ENCODE measurements around the gene SMAD5.
A peak's percentile ranks its signal among the peaks of the same experiment; 100 is the strongest.

The SMAD5 gene

DNA sequence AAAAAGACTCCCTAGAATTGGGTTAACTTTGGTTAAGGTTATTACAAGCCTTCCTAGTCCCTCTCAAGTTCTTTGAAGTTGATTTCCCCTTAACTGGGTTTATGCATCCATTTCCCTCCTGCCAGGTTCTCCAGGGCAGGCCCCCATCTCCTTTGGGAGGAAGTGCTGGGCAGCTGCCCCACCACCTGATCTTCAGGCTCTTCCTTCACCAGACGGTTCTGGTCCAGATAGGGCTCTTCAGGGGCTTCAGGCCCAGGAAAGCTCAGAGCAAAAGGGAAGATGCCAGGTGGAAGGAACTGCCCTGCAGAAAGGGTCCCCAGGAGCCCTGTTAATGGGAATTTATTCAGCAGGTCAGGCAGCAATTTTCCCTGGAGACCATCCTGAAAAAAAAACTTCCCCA, 58.3 kb downstream of the SMAD5 start:
- Histone ChIP-seq H3K27ac (no peak overlapping the region), H3K4me3 (ENCODE audit: low read depth, low read length) (no peak overlapping the region), H3K27me3 (ENCODE audit: insufficient read depth, low read depth, severe bottlenecking) (peaks cover 15% of the 10 kb centered on the region), H3K9me3 (ENCODE audit: severe bottlenecking) (no peaks in the 10 kb centered on the region), H3K36me3 (no peaks in the 10 kb centered on the region)
- TF ChIP-seq, protein P1, sequence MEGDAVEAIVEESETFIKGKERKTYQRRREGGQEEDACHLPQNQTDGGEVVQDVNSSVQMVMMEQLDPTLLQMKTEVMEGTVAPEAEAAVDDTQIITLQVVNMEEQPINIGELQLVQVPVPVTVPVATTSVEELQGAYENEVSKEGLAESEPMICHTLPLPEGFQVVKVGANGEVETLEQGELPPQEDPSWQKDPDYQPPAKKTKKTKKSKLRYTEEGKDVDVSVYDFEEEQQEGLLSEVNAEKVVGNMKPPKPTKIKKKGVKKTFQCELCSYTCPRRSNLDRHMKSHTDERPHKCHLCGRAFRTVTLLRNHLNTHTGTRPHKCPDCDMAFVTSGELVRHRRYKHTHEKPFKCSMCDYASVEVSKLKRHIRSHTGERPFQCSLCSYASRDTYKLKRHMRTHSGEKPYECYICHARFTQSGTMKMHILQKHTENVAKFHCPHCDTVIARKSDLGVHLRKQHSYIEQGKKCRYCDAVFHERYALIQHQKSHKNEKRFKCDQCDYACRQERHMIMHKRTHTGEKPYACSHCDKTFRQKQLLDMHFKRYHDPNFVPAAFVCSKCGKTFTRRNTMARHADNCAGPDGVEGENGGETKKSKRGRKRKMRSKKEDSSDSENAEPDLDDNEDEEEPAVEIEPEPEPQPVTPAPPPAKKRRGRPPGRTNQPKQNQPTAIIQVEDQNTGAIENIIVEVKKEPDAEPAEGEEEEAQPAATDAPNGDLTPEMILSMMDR (IDR thresholded peaks at IDR 0.05; ENCODE audit: low read depth, low read length): no peak
- no peak for DNase-seq

DNA sequence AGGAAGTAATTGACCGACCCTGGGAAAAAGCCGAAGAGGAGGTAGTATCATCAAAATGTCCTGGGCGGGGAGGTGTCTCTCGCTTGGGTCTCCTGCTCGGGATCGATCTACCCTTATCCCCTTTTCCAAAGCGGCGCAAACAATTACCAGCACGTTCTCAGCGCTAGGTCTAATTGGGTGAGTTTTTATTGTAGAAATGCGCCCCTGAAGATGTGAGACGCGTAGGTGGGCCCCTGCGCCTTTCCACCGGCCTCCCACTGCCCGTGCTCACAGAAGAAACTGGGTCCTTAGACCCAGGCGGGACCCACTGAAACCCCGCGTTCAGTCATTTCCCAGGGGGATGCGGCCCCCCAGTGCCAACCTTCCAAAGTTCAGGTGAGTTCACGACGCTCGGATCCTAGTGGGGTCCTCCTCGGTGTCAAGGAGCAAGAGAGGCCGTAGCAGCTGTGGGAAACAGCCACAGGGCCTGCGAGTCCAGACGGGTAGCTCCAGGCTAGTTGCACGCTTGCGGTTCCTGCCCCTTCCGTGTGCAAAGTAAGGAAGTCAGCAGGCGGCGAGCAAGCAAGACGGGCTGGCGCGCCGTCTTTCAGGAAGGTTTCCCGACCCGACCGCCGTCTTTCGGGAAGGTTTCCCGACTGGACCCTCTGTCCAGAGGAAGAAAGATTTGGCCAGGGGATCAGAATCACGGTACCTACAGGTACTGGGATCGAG, 58.8 kb downstream of the SMAD5 start:
- TF ChIP-seq, protein P1 (IDR thresholded peaks at IDR 0.05; ENCODE audit: low read depth, low read length): no peak
- Histone ChIP-seq H3K27ac (no peak overlapping the region), H3K9me3 (ENCODE audit: severe bottlenecking) (no peaks in the 10 kb centered on the region), H3K36me3 (no peaks in the 10 kb centered on the region), H3K27me3 (ENCODE audit: insufficient read depth, low read depth, severe bottlenecking) (peaks cover 15% of the 10 kb centered on the region), H3K4me3 (ENCODE audit: low read depth, low read length) (peak overlapping the region; percentile 58)
- DNase-seq: peak; percentile 32

DNA sequence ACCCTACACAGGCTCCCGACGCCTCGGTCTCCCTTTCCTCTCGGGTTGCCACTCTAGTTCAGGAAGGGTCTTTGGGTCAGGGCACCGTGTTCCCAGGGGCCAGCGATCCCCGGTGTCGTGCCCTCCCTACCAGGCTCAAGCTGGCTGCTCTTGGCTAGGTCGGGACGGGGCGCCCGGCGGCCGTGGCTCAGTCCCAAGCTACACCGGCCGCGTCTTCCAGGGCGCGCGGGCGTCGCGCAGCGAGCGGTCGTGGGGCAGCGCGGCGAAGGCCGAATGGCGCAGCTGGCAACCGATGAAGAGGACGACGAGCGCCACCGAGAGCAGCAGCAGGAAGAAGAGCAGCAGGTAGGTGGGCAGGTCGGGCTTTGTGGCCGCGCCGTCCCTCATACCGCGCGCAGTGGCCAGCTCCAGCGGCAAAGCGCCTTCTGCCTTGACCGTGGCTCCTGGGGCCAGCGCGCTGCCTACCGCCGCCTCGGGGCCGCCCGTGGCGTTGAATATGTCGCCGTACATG, 59.4 kb downstream of the SMAD5 start:
- peak overlapping the region; percentile 58 for H3K4me3 ChIP-seq (ENCODE audit: low read depth, low read length)
- H3K27me3 ChIP-seq (ENCODE audit: insufficient read depth, low read depth, severe bottlenecking): peaks cover 15% of the 10 kb centered on the region
- H3K27ac ChIP-seq: no peak overlapping the region
- H3K9me3 ChIP-seq (ENCODE audit: severe bottlenecking): no peaks in the 10 kb centered on the region
- TF ChIP-seq, protein P1 (IDR thresholded peaks at IDR 0.05; ENCODE audit: low read depth, low read length): no peak
- peak; percentile 32 for DNase-seq
- H3K36me3 ChIP-seq: no peaks in the 10 kb centered on the region

DNA sequence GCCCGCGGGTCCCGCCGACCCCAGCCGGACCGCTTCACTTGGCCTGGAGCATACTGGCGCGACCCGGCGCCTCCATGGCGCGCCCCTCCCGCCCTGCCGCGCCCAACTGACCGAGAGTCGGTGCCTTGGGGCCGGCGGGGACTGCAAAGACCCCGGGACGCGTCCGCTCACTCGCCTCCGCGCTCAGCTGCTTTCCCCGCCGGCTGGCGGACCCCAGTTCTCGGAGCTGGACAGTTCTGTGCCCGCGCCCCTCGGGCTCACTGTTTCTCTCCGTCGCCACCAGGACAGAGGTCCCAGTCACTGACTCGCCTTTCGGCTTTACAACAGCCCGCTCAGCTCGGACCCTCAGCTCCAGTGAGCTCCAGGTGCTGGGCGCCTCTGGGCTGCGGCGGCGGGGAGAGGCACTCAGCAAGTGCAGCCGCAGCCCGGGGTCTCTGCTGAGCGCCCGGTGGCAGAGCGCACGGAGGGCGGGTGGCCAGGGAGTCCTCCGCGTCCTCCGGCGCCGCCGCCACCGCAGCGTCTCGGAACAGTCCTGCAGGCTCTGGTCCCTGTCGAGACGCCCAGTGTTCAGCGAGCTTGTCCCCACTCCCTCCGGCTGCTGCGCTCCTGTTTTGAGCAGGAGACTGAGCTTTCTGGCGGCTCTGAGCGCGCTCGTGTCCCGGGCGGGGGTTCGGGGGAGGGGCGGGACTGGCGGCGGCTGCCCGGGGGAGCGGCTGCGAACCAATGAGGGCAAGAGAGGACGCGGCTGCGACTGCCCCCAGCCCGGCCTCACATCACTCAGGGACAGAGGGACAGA, 60.1 kb downstream of the SMAD5 start, which contains the start of gene SMIM32:
SMIM32 (minus strand) TSS at position 637 of the 796 bp plus-strand sequence. CDS start 638 bp downstream, outside the sequence.
- H3K4me3 ChIP-seq (ENCODE audit: low read depth, low read length): peak within 1 kb of the TSS; percentile 58
- no peaks in the 10 kb centered on the region for H3K9me3 ChIP-seq (ENCODE audit: severe bottlenecking)
- H3K27me3 ChIP-seq (ENCODE audit: insufficient read depth, low read depth, severe bottlenecking): peaks cover 15% of the 10 kb centered on the region
- TF ChIP-seq, protein P1 (IDR thresholded peaks at IDR 0.05; ENCODE audit: low read depth, low read length): no peak
- no peak within 1 kb of the TSS for H3K27ac ChIP-seq
- no peaks in the 10 kb centered on the region for H3K36me3 ChIP-seq
- DNase-seq: peak; percentile 72

DNA sequence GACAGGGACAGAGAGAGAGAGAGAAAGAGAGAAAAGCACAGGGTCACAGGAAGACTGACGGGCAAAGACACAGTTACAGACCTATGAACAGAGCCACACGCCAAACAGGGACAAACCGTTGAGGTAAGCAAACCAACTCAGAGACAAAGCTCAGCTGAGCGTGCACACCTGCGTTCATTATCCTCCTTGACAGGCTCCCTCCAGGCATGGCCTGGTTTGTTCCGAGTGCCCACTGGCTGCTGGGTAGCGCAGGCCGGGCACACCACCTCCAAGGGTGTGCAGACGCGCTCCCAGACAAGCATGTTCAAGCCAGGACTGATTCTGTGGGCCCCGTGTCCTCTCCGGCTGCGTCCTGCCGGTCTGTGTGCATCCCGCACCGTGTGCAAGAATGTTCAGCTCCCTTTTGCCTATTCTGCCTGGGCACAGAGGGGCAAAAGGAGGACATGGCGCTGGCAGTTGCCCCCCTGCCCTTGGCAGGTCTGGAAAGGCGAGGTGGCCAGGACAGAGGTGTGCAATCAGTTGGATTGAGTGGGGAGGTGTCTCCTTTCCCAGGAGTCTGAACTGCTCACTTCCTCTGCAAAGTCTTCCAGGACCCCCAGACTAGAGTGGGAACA, 60.8 kb downstream of the SMAD5 start:
- Histone ChIP-seq H3K4me3 (ENCODE audit: low read depth, low read length) (peak overlapping the region; percentile 58), H3K27me3 (ENCODE audit: insufficient read depth, low read depth, severe bottlenecking) (peaks cover 15% of the 10 kb centered on the region), H3K36me3 (no peaks in the 10 kb centered on the region), H3K9me3 (ENCODE audit: severe bottlenecking) (no peaks in the 10 kb centered on the region), H3K27ac (no peak overlapping the region)
- DNase-seq: no peak
- TF ChIP-seq, protein P1 (IDR thresholded peaks at IDR 0.05; ENCODE audit: low read depth, low read length): no peak
